Measurements from ENCODE around the gene KLHL5.
"Not testable (repeated sequence)": the region's sequence is repeated elsewhere in the genome, so short reads cannot be mapped to it uniquely, and the experiment has no call there.

Gene KLHL5

DNA sequence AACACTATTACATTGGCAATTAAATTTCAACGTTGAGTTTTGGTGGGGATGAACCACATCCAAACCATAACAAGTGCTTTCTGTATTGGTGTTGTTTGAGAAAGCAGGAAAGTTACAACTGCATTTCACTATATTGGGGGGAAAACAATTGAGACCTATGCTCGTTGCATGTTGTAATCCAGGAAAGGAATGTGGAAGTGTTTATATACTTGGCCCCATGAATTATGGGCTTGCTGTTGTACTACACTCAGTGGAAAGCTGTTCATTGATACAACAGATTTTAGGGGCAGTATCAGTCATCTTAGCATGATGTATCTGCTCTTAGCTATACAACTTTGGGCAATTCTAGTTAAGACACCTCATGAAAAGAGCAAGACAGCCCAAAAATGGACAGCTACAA lies 52.4 kb downstream of the KLHL5 start:
- no peak for DNase-seq

DNA sequence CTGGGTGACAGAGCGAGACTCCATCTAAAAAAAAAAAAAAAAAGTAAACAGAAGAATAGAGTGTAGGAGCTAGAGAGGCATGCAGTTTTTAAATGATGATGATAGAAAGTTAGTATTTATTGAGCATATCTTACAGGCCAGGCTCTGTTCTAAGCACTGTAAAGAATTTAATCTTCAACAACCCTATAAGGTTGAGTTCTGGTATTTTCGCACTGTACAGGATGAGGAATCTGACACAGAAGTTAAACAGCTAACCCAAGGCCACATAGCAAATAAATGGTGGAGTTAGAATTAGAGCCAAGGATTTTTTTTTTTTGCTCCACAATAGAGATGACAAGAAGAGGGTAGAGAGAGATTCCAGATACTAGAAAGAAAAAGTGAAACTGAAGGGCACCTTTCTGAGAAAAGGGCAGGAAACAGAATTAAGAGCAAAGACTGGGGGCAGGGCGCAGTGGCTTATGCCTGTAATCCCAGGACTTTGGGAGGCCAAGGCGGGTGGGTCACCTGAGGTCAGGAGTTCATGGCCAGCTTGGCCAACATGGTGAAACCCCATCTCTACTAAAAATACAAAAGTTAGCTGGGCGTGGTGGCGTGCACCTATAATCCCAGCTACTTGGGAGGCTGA lies 56.1 kb downstream of the KLHL5 start:
- DNase-seq, result no peak

DNA sequence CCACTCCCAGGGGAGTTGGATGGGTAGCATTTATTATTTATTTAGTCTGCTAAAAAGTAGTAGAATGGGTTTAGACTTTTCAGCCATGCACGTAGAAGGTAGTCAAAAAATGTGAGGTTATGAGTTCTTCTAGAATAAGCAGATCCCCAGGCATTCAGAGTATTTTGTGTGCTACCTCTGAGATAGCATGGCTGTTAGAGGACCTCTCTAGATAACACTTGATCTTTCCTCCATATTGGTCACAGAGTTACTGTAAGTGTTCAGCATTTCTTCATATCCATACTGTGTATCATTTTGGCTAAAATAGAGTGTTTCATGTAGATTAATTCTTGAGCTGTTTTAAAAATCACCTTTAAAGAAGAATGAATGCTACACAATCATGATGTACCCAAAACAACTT lies 58.4 kb downstream of the KLHL5 start:
- DNase-seq, result no peak

DNA sequence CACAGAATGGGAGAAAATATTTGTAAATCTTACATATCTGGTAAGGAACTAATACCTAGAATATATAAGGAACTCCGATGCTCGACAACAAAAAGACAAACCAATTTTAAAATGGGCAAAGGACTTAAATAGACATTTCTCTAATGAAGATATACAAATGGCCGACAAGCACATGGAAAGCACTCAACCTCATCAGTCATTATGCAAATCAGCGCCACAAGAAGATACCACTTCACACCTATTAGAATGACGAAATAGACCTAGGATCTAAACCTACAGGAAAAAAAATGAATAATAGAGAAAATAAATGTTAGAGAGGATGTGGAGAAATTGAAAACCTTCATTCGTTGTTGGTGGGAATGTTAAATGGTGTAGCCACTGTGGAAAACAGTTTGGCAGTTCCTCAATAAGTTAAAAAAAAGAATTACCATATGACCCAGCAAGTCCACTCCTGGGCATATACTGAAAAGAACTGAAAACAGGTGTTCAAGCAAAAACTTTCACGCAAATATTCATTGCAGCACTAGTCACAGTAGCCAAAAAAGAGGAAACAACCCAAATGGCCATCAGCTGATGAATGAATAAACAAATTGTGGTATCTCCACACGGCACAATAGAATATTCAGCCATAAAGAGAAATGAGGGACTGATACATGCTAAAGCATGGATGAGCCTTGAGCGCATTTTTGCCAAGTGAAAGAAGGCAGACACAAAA lies 63.0 kb downstream of the KLHL5 start:
- no peak for DNase-seq

DNA sequence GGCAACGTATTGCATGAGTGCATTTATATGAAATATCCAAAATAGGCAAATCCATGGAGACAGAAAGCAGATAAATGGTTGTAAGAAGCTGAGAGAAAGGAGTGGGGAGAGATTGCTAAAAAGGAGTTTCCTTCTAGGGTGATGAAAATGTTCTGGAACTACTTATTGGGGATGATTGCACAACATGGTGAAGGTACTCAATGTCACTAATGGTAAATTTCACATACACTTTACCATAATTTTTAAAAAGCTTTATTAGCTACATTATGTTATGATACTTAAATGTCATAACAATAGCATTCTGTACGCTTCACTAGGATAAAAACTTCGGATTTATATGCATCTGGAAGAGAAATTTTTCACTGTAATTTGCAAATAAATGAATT lies 63.6 kb downstream of the KLHL5 start:
- no peak for DNase-seq

DNA sequence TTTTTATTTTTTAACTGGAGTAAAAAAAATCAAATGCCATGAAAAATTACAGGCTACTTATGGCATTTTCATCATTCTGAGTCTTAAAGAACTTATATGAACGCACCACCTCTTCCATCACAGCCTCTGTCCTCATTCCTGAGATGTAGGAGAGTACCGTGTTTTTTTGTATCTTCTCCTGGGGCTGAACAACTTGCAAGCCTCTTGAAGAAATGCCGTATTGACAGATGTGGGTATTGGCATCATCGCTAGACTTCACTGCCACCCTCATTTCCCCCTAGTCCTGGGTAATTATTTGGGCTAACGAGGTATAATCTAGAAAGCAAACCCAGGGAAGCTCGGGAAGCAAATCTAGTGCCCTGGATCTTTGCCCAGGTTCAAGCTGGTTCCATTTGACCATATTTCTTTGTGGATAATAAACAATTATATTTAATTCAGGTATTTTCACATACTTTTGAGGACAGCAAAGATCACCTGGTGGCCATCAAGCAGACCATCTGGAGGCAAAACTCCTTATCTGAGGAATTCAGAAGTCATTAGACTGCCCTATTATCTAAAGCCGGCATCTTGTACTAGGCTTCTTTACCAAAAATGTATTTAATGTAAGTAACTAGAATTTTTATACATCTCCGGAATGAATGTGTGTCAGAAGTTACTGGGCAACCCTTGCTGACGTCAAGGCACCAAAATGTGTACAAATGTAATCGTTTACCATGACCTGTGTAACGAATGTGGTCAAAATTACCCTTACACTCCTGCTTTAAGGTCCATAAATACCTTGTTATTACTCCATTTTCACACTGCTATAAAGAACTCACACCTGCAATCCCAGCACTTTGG lies 64.4 kb downstream of the KLHL5 start:
- no peak for DNase-seq

DNA sequence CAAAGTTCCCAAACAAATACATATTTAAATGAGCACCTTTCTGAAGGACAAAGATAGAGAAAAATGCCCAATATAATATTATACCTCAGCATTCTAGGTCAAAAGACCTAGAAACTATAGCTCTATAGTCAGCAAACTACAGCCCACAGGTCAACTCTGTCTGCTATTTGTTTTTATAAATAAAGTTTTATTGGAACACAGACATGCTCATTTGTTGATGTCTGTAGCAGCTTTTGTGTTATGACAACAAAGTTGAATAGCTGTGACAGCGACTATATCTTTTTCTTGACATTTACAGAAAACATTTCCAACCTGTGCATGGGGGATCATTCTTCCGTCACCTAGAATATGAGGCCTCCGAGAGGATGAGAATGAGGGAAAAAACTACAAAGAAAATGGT lies 71.6 kb downstream of the KLHL5 start:
- DNase-seq, result no peak

DNA sequence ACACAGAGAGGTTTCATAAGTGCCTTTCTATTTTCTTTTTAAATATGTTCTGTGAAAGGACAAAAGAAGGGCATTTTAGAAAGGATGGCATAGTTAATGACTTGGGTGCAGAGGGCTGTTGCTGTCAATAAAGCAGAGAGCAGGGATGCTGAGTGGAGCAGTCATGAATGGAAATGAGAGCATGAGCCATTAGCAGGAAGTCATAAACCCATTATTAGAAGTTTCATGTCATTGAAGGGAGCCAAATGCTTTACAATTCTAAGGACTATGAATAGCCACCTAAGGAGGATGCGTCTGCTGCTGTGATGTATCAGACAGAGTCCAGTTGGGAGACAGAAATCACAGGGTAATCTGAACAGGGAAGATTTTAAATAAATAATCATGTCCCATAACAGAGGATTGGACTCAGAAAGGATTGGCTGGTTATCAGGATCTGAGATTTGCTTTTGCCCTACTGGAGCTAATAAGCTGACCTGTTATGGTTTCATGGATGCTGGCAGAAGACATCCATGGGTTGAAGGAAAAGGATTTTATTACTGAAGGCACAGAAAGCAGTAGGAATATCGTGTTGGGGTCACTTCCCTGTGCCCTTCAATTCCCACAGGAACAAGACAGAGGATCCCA lies 72.8 kb downstream of the KLHL5 start:
- DNase-seq, result no peak

DNA sequence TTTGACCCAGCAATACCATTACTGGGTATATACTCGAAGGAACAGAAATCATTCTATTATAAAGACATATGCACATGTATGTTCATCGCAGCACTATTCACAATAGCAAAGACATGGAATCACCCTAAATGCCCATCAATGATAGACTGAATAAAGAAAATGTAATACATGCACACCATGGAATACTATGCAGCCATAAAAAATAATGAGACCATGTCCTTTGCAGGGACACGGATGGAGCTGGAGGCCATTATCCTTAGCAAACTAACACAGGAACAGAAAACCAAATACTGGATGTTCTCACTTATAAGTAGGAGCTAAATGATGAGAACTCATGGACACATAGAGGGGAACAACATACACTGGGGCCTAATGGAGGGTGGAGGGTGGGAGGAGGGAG lies 76.2 kb downstream of the KLHL5 start:
- not testable (repeated sequence) for DNase-seq

DNA sequence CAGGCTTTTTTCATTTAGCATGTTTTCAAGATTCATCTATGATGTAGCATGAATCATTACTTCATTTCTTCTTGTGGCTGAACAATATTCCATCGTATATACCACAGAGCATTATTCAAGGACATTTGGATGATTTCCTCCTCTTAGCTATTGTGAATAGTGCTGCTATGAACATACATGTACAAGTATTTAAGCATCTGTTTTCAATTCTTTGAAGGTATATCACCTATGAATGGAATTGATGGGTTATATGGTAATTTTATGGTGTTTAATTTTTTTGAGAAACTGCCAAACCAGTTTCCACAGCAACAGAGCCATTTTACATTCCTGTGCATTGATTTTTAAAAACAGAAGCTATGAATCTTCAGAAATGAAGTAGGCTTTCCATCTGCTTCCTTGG lies 84.2 kb downstream of the KLHL5 start:
- no peak for DNase-seq

DNA sequence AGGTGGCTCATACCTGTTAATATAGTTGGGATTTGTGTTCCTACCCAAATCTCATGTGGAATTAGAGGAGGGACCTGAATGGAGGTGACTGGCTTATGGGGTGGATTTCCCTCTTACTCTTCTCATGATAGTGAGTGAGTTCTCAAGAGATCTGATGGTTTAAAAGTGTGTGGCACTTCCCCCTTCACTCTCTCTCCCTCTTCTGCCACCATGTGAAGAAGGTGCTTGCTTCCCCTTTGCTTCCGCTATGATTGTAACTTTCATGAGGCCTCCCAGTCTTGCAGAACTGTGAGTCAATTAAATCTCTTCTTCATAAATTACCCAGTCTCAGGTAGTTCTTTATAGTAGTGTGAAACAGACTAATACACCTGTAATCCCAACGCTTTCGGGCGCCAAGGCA lies 92.0 kb downstream of the KLHL5 start:
- no peak for DNase-seq

DNA sequence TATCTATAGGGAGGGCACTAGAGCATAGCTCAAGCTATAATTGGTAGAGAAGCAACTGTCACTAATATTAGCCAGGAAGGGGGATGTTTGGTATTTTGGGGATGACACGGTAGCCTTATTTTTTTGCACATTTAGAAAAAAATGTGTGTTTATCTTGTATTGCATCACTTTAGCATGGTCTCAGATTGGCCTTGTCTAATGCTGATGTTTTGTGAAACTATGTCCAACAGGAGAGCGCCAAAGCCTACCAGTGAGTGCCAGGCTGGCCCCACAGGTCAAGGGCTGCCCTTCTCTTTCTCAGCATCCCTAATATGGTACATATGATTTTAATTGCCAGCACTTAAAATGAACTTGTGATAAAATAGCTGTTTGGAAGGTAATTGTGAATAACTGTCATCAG lies 95.5 kb downstream of the KLHL5 start:
- DNase-seq, result no peak

DNA sequence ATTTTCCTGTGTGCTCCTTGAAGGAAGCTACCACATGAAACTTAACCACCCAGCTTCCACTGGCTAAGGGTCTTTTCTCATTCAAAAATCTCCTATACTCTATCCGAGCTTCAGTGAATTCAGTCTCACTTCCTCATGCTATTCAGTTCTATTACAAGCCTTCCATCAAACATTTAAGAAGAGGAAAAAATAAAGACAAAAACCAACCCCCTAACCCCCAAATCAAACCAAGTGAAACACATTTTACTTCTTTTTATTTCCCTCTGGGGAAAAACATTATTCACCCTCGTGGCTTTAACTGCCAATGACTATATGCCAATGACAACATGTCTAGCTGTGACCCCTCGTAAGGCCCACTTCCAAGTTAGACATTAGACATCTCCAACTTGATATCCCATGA lies 104.1 kb downstream of the KLHL5 start:
- DNase-seq, result no peak

DNA sequence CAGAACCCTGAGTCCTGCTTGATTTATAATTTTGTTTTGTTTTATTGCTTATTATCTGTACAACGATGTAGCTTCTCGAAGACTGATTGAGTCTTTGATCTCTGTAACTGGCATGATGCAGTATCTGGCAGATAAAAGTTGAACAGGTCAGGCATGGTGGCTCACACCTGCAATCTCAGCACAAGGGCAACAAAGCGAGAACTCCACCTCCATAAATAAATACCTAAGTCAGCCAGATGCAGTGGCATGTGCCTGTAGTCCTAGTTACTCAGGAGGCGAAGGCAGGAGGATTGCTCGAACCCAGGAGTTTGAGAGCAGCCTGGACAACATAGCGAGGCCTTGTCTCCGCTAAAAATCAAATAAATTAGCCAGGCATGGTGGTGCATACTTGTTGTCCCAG lies 104.6 kb downstream of the KLHL5 start:
- no peak for DNase-seq

DNA sequence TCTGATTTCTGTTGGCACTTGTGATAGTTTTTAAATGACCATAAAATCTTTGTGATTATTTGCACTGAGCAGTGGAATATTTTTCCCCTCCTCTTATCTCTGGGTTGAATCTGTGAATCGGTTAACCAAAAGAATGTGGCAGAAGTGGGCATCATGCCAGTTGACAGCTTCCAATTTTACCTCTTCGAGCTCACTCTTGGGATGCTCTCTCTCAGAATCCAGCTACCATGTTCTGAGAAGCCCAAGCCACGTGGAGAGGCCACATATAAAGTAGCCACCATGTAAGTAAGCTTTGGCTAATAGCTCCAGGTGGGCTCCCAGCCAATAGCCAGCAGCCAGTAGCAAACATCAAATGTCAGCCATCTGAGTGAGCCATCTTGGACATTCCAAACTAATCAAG lies 107.4 kb downstream of the KLHL5 start:
- DNase-seq, result no peak

DNA sequence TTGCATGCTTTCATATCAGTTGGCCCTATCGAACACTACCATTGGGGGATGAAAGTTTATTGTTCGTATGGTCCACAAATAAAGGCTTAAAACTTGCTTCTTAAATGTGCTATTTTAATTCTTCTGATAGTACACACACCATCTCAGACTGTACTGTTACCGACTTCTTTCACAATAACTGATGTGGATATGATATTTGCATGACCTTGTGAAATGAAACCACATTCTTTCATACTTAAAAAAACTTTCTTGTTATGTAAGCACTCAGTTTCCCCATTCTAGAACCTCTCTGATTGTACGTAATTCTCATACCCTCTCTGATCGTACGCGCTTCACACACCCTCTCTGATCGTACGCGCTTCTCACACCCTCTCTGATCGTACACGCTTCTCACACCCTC lies 108.3 kb downstream of the KLHL5 start:
- no peak for DNase-seq
